NCI-H526 (cell line): ENCODE measurements around the gene APC2.

Experiments
- DNase-seq, 2 experiments: peaks; one replicate each; lab custom pipeline; 2025; lab: John Stamatoyannopoulos, UW

Gene APC2

GRCh38 chr19:1446713-1447481 lies 3.0 kb upstream of the APC2 start:
- DNase-seq, result no peak

- no peak for DNase-seq
These were observed 2.4 kb upstream of the APC2 start for GRCh38 chr19:1447504-1447903.

DNA sequence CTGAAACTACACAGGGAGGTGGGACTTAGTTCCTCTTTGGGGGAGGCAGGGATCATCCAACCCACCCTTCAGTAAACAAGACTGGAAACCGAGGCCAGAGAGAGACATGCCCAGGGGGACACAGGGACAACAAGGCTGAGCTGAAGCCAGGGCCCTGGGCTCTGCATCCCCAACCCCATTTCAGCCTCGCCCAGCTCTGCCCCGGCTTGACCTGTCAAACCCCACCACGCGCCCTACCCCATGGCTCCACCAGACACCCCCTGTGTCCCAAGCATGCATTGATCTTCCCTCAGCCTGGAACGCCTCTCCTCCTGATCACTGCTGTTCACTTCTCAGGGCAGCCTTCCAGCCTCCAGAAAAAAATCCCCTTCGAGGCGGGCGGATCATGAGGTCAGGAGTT lies 2.0 kb upstream of the APC2 start:
- no peak for DNase-seq

DNA sequence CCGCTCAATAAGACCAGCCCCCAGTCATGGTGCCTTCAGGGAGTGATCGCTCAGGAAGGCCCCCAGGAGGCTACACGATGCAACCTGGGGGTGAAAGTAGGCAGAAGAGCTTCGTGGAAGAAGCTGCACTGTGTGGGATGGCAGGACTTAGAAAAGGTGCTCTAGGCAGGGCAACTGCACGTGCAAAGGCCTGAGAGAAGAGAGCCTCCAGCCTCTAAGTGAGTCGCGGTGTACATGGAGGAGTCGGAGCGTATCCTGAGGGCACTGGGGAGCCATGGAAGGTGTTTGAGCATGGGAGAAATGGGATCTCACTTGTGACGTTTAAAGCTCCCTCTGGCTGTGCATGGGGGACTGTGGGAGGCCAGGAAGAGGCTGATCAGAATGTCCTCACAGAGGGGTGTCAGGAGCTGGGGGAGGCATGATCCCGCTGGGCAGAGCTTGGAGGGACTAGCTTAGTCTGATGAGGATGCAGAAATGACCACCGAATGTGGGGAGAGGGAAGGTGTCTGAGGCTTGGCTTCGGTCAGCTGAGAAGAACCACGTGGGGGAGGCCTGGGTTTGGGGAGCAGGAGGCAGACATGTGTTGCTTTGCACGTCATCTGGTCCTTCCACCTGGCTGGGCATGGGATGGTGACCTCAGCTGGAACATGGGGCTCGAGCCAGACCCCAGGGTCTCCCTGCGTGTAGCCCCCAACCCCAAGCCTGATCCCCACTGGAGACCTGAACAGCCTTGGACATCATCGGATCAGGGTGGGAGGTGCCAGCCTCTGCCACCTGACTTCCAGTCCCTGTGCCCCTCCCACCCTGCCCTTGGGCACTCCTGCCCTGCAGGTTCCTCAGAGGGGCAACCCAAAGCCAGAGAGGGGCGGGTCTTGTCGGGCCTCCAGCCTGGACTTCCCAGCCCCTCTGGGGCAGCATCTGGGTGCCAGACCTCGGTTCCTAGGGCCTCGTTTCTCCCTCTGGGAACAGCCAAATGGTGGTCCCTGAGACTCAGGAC lies 1.1 kb downstream of the APC2 start:
- no peak for DNase-seq

GRCh38 chr19:1451916-1452801 lies 2.2 kb downstream of the APC2 start:
- no peak for DNase-seq

DNA sequence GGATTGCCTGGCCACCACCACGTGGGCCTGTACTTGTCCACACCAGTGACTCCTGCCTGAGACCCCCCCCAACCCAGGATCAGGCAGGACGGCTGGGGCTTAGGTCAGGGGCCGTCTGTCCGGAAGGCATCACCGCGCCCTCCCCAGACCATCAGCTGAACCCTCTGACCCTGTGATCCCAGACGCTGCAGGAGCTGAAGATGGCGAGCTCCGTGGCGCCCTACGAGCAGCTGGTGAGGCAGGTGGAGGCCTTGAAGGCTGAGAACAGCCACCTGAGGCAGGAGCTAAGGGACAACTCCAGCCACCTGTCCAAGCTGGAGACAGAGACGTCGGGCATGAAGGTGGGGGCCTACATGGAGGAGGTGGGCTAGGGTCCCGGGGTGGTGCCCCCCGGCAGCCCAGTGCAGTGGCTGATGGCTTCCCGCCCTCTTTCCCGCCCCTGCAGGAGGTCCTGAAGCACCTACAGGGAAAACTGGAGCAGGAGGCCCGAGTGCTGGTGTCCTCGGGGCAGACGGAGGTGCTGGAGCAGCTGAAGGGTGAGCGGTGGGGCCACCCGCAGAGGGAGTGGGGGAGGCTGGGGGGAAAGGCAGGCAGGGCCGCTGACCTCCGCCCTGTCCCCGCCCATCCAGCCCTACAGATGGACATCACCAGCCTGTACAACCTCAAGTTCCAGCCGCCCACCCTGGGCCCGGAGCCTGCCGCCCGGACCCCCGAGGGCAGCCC lies 3.0 kb downstream of the APC2 start:
- no peak for DNase-seq

DNA sequence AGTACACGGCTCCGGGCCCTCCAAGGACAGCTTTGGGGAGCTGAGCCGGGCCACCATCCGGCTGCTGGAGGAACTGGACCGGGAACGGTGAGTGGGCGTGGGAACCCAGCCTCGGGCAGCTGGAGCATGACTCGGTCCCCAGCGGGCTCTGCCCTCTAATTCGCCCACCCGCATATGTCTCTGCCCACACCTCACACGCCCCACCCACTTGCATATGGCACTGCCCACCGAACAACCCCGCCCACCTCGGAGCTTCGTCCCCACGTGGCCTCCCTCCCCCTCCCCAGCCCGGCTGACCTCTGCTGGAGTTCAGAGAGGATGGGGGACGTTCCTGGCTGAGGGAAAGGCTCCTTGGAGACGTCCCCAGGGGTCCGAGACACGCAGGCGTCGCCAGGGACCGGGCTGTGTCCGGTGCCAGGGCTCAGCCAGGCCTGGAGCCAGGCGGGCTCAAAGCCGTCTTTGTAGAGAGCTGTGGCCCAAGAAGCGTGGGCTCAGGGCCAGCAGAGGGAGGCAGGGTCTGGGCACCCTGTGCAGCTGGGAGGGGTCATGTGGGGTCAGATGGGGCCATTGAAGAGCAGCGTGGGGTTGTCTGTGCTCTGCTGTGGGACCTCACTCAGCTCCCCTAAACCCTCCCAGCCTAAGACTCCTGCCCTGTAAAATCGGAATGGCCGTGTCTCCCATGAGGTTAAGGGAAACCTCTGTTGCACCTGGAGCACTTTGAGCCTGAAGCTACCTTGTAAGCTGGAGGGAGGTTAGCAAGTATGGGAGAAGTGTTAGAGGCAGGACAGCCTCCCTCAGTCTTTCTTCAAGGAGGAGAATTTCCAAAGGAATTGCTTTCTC lies 3.8 kb downstream of the APC2 start:
- peak in 1 of 2 experiments; percentile 52 for DNase-seq

DNA sequence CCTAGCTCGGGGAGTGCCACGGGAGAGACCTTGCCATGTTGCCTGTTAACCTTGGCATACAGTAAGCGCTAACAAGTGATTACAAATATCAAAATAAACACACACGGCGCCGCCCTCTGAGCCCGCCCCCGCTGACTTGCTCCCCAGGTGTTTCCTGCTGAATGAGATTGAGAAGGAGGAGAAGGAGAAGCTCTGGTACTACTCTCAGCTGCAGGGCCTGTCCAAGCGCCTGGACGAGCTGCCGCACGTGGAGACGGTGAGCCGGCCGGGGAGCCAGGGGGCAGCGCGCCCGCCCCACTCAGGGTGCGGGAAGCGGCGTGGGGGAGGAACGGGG lies 5.0 kb downstream of the APC2 start:
- no peak for DNase-seq

- DNase-seq, result peak; percentile 85 to 96
These were observed 5.6 kb downstream of the APC2 start for GRCh38 chr19:1455336-1456120.

DNA sequence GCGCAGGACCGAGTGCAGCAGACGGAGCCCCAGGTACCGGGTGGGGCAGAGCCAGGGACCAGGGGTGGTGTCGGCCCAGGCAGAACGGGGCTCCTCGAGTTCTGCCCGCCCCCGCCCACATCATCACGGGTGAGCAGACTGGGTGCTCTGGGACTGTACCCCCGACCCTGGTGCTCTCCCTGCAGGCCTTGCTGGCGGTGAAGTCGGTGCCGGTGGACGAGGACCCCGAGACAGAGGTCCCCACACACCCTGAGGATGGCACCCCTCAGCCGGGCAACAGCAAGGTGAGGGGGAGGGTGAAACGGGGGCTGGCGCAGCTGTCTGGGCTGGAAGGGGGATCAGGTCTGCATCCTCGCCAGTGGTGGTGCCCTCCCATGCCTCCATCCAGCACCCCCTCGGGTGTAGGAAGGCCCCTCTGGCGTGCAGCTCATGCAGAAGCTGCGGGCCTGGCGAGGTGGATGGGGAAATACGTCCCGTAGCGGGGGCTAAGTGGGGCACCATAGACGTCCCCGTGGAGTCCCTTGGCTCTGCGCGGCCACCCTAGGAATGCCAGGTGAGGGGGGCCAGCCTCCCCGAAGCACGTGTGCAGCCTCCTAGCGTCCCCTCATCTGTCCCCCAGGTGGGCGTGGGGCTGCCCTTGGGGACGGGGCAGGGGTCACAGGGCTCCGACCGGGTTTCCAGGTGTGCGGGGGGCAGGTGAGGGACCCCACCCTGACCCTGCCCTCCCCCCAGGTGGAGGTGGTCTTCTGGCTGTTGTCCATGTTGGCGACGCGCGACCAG lies 6.4 kb downstream of the APC2 start:
- DNase-seq, result no peak

DNA sequence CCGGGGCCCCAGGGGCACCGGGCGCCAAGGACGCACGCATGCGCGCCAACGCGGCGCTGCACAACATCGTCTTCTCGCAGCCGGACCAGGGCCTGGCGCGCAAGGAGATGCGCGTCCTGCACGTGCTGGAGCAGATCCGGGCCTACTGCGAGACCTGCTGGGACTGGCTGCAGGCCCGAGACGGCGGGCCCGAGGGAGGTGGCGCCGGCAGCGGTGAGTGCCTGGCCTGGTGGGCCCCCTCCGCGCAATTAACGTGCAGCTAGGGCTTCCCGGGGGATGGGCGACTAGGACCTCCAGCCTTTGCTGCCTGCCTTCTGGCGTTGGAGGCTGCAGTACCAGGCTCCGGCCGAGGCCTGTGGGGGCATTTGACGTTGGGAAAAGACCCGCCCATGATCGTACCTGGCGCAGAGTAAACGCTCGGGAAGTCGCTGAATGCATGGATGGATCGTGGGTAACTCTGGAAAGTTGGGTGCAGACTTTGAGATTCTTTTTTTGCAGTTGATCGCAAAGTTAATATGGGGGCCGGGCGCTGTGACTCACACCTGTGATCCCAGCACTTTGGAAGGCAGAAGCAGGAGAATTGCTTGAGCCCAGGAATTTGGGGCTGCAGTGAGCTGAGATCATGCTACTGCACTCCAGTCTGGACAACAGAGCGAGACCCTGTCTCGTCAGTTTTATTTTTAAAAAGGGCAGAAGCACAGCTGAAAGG lies 7.3 kb downstream of the APC2 start:
- peak in 1 of 2 experiments; percentile 45 for DNase-seq

DNA sequence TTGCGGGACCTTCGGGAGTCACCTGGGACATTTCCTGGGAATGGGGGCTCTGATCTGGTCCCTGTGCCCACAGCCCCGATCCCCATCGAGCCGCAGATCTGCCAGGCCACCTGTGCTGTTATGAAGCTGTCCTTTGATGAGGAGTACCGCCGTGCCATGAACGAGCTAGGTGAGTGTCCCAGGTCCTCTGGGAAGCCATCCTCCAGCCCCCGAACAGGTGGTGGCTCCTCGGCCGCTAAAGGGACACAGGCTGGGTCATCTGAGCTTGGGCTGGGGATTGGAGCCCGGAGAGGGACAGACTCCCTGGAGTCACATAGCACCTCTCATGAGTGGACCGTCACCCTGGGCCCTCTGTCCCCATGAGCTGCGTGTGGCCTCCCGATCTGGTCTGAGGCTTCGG lies 8.0 kb downstream of the APC2 start:
- no peak for DNase-seq

- DNase-seq, result no peak
These were observed 9.6 kb downstream of the APC2 start for GRCh38 chr19:1459479-1459878.

DNA sequence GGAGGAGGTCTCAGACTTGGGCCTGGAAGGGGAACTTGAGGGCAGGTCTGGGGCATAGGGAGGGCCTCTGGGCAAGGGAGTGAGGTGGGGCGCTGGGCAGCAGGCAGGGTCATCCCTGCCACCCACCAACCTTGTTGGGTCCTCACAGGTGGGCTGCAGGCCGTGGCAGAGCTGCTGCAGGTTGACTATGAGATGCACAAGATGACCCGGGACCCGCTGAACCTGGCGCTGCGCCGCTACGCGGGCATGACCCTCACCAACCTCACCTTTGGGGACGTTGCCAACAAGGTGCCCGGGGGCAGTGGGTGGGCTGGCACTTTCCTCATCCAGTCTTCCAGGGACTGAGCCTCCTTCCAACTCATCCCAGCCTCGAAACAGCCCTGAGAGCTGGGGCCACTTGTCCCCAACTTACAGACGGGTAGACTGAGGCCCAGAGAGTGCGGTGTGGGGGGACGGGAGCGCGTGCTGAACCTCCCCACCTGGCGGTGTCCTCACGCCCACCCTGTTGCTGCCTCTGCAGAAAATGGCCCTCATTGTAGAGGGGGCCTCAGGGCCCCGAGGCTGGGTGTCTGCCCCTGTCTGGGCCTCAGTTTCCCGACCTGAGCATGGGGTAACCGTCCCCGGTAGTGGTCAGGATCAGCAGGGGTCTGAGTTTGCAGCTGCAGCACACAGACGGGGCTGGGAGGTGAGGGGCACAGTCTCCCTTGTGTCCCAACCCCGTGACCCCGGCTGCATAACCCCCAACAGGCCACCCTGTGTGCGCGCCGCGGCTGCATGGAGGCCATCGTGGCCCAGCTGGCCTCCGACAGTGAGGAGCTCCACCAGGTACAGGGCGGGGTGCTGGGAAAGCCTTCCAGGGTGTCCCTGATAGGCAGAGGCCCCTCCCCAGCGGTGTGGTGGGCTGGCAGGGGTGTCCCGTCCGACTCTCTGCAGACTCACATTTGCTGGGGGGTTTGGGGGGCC lies 10.4 kb downstream of the APC2 start:
- no peak for DNase-seq

- no peak for DNase-seq
These were observed 11.9 kb downstream of the APC2 start for GRCh38 chr19:1461862-1462261.

GRCh38 chr19:1465191-1466016 lies 15.5 kb downstream of the APC2 start:
- DNase-seq, result peak; percentile 41 to 77
